Fibroblast of skin of right quadriceps (primary cell): ENCODE results near the gene UNC50.
A peak's percentile ranks its signal among the peaks of the same experiment; 100 is the strongest.

Experiments used
- DNase-seq: peaks from one replicate; pipeline ENCODE4 v3.0.0-alpha.2; 2013

UNC50 gene

GRCh38 chr2:98608116-98608961, at the start of gene UNC50, which contains the start of gene COA5:
UNC50 (plus strand) TSS chr2:98608589; CDS start chr2:98609760, 1,171 bp downstream.
COA5 (minus strand) TSS chr2:98608512; CDS start chr2:98608405, 107 bp downstream.
- peak; percentile 91 for DNase-seq

- DNase-seq: no peak
Observed at GRCh38 chr2:98558852-98559530, 49.4 kb upstream of the UNC50 start.

GRCh38 chr2:98559581-98559980, 48.8 kb upstream of the UNC50 start:
- DNase-seq: no peak

GRCh38 chr2:98560256-98560771, 48.1 kb upstream of the UNC50 start:
- peak; percentile 81 for DNase-seq

GRCh38 chr2:98561018-98561417, 47.4 kb upstream of the UNC50 start:
- DNase-seq: no peak

- no peak for DNase-seq
Observed at GRCh38 chr2:98561902-98562695, 46.3 kb upstream of the UNC50 start.

- DNase-seq: no peak
Observed at GRCh38 chr2:98563394-98563793, 45.0 kb upstream of the UNC50 start.

- no peak for DNase-seq
Observed at GRCh38 chr2:98564541-98565132, 43.8 kb upstream of the UNC50 start.

GRCh38 chr2:98565286-98565860, 43.0 kb upstream of the UNC50 start:
- DNase-seq: no peak

- DNase-seq: no peak
Observed at GRCh38 chr2:98565941-98566340, 42.4 kb upstream of the UNC50 start.

GRCh38 chr2:98568161-98568956, 40.0 kb upstream of the UNC50 start:
- DNase-seq: peak; percentile 48

- peak; percentile 4 for DNase-seq
Observed at GRCh38 chr2:98569197-98569793, 39.1 kb upstream of the UNC50 start.

GRCh38 chr2:98569915-98570314, 38.5 kb upstream of the UNC50 start:
- DNase-seq: no peak

GRCh38 chr2:98570356-98570755, 38.0 kb upstream of the UNC50 start:
- no peak for DNase-seq

GRCh38 chr2:98571121-98571701, 37.2 kb upstream of the UNC50 start:
- no peak for DNase-seq

GRCh38 chr2:98571796-98572195, 36.6 kb upstream of the UNC50 start:
- DNase-seq: no peak

GRCh38 chr2:98572211-98572610, 36.2 kb upstream of the UNC50 start:
- DNase-seq: no peak

- no peak for DNase-seq
Observed at GRCh38 chr2:98572676-98573075, 35.7 kb upstream of the UNC50 start.

GRCh38 chr2:98573426-98573825, 35.0 kb upstream of the UNC50 start:
- DNase-seq: no peak

GRCh38 chr2:98576666-98577312, 31.6 kb upstream of the UNC50 start:
- no peak for DNase-seq
